ENCODE data around the gene DCPS.

DNA sequence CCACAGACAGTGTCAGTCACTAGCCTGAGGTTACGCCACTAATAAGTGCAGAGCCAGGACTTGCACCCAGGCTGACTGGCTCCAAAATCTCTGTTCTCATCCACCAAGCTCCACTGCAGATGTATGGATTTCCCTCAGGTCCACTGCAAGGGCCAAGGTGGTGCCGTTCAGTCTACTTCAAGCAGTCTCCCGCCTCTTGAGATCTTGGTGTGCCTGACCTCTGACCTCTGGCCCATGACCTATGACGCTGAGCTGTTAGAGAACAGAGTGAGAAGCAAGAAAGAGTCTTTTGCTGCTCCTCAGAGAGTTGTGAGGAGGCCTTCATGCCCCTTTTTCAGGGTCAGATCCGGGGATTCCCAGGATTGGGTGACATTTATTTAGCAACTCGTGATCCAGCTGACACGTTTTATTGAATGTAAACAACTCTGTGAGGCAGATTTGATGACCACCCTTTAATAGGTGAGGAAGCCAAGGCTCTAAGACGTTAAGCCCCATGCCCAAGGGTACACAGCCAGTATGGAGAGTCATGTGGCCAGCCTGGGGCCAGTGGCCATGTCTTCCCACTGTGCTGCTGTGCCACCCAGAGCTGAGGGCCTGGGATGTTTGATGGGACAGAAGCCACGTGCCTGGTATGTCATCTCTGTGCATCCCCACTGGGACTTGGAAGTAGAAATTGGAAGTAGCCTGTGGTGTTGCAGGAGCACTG, 25.2 kb downstream of the DCPS start:
- TF ChIP-seq EZH2phosphoT487 (IDR thresholded peaks at IDR 0.05): no peak
- TF ChIP-seq, protein P1, sequence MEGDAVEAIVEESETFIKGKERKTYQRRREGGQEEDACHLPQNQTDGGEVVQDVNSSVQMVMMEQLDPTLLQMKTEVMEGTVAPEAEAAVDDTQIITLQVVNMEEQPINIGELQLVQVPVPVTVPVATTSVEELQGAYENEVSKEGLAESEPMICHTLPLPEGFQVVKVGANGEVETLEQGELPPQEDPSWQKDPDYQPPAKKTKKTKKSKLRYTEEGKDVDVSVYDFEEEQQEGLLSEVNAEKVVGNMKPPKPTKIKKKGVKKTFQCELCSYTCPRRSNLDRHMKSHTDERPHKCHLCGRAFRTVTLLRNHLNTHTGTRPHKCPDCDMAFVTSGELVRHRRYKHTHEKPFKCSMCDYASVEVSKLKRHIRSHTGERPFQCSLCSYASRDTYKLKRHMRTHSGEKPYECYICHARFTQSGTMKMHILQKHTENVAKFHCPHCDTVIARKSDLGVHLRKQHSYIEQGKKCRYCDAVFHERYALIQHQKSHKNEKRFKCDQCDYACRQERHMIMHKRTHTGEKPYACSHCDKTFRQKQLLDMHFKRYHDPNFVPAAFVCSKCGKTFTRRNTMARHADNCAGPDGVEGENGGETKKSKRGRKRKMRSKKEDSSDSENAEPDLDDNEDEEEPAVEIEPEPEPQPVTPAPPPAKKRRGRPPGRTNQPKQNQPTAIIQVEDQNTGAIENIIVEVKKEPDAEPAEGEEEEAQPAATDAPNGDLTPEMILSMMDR (IDR thresholded peaks at IDR 0.05): no peak
- no peak for TF ChIP-seq EZH2 (IDR thresholded peaks at IDR 0.05)
